HepG2 (cell line): ENCODE results near the gene TMEM9B. TPM values are rescaled to one million over a fixed set of nuclear protein-coding genes. Genes with fewer than 3 reads are reported as not detected.

ENCODE experiments used
- GABPA ChIP-seq, 2 experiments: IDR thresholded peaks; 2 replicates each; pipeline ENCODE4 v1.6.1; 2011 to 2016; ENCODE audit warnings: low read depth in 2 of 2, low read length in 1 of 2, missing biosample characterization in 1 of 2, missing genetic modification characterization in 1 of 2
- HOXA5 ChIP-seq: sonication (generic); formaldehyde crosslinking; IDR thresholded peaks from 2 replicates; pipeline ENCODE4 v1.4.0; 2020; ENCODE audit warnings: missing genetic modification reagents
- MED8 ChIP-seq: sonication (generic); formaldehyde crosslinking; IDR thresholded peaks from 2 replicates; pipeline ENCODE4 v1.8.1; 2023; ENCODE audit warnings: mild to moderate bottlenecking, missing genetic modification reagents; ENCODE audit not compliant: insufficient replicate concordance
- NFYB ChIP-seq: sonication (generic); formaldehyde crosslinking; IDR thresholded peaks from 2 replicates; pipeline ENCODE4 v1.4.0; 2020; ENCODE audit warnings: missing genetic modification reagents
- RFXANK ChIP-seq: IDR thresholded peaks from 2 replicates; pipeline ENCODE4 v1.6.1; 2016
- TSC22D2 ChIP-seq: sonication (generic); formaldehyde crosslinking; IDR thresholded peaks from 2 replicates; pipeline ENCODE4 v1.5.1; 2020; ENCODE audit warnings: missing genetic modification reagents, mild to moderate bottlenecking, borderline replicate concordance
- ZC3H4 ChIP-seq: sonication (generic); formaldehyde crosslinking; IDR thresholded peaks from 2 replicates; pipeline ENCODE4 v1.4.0; 2020; ENCODE audit warnings: missing genetic modification reagents, borderline replicate concordance
- ZMYM4 ChIP-seq: sonication (generic); formaldehyde crosslinking; IDR thresholded peaks from 2 replicates; pipeline ENCODE4 v1.8.1; 2023; ENCODE audit warnings: mild to moderate bottlenecking, missing genetic modification reagents
- ZNF234 ChIP-seq: sonication (generic); formaldehyde crosslinking; conservative IDR thresholded peaks from 2 replicates; pipeline ENCODE4 v1.5.1; 2020; ENCODE audit warnings: mild to moderate bottlenecking, missing genetic modification reagents
- ZNF850 ChIP-seq: sonication (generic); formaldehyde crosslinking; conservative IDR thresholded peaks from 2 replicates; pipeline ENCODE4 v1.9.0; 2021; ENCODE audit warnings: mild to moderate bottlenecking, missing genetic modification reagents
- ZNF891 ChIP-seq: sonication (generic); formaldehyde crosslinking; IDR thresholded peaks from 2 replicates; pipeline ENCODE4 v1.5.0; 2020; ENCODE audit warnings: mild to moderate bottlenecking, missing genetic modification reagents
- polyA plus RNA-seq, 8 experiments: library from polyadenylated mRNA; depleted of rRNA in 3 of 8; stranded (reverse) in 7 of 8; unstranded in 1 of 8; fragments of >200 nt; fragmentation: Illumina TruSeq in 4 of 8; extraction: Trizol in 4 of 8; gene quantifications; 2 replicates each; pipeline versions ENCODE4 v1.2.1 to v1.2.3, GENCODE V29; 2011 to 2016; ENCODE audit warnings: low read depth in 4 of 8, missing spikeins in 1 of 8, mixed read lengths in 1 of 8; ENCODE audit not compliant: insufficient read depth in 1 of 8
- total RNA-seq, 5 experiments: library from RNA; depleted of rRNA; stranded (reverse); fragments of >200 nt; fragmentation: Illumina TruSeq; extraction: Trizol; gene quantifications; 2 replicates each; pipeline ENCODE4 v1.2.3, GENCODE V29; 2016; ENCODE audit warnings: low read depth in 1 of 5
- TF ChIP-seq, protein P1 (sequence below): sonication (generic); formaldehyde crosslinking; IDR thresholded peaks from 2 replicates; pipeline ENCODE4 v1.4.0; 2020; ENCODE audit warnings: missing genetic modification reagents, borderline replicate concordance
- TF ChIP-seq, protein P2 (sequence below): sonication (generic); formaldehyde crosslinking; IDR thresholded peaks from 2 replicates; pipeline ENCODE4 v1.8.0; 2022; ENCODE audit warnings: low read depth, missing genetic modification reagents
- TF ChIP-seq, protein P3 (sequence below): sonication (generic); formaldehyde crosslinking; IDR thresholded peaks from 2 replicates; pipeline ENCODE4 v1.4.0; 2020; ENCODE audit warnings: mild to moderate bottlenecking, missing genetic modification reagents

The TMEM9B gene
- total and polyA plus RNA-seq, 2 of the 13 experiments (the other 11 are each of a cell fraction or from before 2014, with no cell fraction given) = 12.4 to 20.8 TPM

DNA sequence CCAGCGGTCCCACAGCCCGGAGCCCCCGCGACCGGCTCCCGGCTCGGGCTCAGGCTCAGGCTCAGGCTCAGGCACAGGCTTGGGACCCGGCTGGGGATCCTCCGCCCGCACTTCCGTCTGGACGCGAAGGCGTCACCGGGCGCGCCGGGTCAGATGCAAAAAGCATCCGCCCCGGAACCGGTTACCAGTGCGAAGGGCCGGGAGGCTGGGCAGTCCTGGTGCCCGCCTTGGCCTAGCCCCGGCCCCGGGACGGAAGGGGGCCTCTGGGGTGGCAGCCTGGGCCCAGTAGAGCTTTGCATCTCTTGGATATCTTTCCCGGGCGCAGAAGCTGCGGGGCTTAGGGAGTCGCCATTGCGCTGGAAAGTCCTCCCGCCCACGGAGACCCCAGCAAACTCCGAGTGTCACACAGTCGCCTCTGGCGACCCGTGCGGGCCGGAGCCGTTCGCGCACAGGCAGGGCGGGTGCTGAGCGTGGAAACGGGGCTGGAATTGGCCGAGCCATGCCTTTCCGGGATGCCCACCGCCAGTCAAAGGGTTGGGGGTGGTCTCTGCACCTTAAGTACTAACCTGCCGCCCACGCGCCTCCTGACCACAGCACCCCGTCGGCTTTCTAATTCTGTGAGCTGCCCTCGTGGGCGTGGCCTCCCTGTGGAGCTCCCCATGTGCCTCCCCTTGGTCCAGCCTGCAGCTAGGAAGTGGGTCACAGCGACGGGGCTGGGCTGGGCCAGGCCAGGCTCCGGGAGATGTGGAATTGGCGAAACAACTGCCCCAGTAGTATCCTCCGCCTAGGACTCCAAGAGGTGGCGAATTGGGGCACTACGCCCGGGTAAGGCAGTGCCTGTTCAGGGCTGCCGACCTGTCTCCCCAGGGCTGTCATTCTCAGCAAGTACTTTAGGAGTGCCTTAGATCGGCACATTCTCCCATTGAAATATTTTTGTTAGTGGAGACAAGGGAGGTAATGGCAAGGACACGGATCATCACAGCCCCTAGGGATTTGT, at the start of gene TMEM9B (continued):
- TF ChIP-seq, protein P1, sequence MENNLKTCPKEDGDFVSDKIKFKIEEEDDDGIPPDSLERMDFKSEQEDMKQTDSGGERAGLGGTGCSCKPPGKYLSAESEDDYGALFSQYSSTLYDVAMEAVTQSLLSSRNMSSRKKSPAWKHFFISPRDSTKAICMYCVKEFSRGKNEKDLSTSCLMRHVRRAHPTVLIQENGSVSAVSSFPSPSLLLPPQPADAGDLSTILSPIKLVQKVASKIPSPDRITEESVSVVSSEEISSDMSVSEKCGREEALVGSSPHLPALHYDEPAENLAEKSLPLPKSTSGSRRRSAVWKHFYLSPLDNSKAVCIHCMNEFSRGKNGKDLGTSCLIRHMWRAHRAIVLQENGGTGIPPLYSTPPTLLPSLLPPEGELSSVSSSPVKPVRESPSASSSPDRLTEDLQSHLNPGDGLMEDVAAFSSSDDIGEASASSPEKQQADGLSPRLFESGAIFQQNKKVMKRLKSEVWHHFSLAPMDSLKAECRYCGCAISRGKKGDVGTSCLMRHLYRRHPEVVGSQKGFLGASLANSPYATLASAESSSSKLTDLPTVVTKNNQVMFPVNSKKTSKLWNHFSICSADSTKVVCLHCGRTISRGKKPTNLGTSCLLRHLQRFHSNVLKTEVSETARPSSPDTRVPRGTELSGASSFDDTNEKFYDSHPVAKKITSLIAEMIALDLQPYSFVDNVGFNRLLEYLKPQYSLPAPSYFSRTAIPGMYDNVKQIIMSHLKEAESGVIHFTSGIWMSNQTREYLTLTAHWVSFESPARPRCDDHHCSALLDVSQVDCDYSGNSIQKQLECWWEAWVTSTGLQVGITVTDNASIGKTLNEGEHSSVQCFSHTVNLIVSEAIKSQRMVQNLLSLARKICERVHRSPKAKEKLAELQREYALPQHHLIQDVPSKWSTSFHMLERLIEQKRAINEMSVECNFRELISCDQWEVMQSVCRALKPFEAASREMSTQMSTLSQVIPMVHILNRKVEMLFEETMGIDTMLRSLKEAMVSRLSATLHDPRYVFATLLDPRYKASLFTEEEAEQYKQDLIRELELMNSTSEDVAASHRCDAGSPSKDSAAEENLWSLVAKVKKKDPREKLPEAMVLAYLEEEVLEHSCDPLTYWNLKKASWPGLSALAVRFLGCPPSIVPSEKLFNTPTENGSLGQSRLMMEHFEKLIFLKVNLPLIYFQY (CRISPR knock-in tag) = 0 out of 2 replicates have a peak, but pooled peaks have one; percentile 32
- TF ChIP-seq ZC3H4 (no peak), TSC22D2 (no peak), ZNF234 (CRISPR knock-in tag) (no peak; the same call in 1 of the 2 replicates), HOXA5 (CRISPR knock-in tag) (peak; percentile 38; the same call in 1 of the 2 replicates), ZNF850 (CRISPR knock-in tag) (no peak), NFYB (CRISPR knock-in tag) (peak; percentile 62), ZNF891 (CRISPR knock-in tag) (peak; percentile 83), ZMYM4 (CRISPR knock-in tag) (peak; percentile 89), MED8 (peak; percentile 79), GABPA (IDR thresholded peaks at IDR 0.05; ENCODE audit: low read depth, low read length) (peak; percentile 83), GABPA (CRISPR knock-in tag; IDR thresholded peaks at IDR 0.05; ENCODE audit: low read depth) (peak; percentile 94), RFXANK (CRISPR knock-in tag) (no peak)
- TF ChIP-seq, protein P2, sequence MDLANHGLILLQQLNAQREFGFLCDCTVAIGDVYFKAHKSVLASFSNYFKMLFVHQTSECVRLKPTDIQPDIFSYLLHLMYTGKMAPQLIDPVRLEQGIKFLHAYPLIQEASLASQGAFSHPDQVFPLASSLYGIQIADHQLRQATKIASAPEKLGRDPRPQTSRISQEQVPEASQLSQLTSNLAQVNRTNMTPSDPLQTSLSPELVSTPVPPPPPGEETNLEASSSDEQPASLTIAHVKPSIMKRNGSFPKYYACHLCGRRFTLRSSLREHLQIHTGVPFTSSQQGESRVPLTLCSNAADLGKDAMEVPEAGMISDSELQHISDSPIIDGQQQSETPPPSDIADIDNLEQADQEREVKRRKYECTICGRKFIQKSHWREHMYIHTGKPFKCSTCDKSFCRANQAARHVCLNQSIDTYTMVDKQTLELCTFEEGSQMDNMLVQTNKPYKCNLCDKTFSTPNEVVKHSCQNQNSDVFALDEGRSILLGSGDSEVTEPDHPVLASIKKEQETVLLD (CRISPR knock-in tag) = peak; percentile 42; the same call in 1 of the 2 replicates
- TF ChIP-seq, protein P3, sequence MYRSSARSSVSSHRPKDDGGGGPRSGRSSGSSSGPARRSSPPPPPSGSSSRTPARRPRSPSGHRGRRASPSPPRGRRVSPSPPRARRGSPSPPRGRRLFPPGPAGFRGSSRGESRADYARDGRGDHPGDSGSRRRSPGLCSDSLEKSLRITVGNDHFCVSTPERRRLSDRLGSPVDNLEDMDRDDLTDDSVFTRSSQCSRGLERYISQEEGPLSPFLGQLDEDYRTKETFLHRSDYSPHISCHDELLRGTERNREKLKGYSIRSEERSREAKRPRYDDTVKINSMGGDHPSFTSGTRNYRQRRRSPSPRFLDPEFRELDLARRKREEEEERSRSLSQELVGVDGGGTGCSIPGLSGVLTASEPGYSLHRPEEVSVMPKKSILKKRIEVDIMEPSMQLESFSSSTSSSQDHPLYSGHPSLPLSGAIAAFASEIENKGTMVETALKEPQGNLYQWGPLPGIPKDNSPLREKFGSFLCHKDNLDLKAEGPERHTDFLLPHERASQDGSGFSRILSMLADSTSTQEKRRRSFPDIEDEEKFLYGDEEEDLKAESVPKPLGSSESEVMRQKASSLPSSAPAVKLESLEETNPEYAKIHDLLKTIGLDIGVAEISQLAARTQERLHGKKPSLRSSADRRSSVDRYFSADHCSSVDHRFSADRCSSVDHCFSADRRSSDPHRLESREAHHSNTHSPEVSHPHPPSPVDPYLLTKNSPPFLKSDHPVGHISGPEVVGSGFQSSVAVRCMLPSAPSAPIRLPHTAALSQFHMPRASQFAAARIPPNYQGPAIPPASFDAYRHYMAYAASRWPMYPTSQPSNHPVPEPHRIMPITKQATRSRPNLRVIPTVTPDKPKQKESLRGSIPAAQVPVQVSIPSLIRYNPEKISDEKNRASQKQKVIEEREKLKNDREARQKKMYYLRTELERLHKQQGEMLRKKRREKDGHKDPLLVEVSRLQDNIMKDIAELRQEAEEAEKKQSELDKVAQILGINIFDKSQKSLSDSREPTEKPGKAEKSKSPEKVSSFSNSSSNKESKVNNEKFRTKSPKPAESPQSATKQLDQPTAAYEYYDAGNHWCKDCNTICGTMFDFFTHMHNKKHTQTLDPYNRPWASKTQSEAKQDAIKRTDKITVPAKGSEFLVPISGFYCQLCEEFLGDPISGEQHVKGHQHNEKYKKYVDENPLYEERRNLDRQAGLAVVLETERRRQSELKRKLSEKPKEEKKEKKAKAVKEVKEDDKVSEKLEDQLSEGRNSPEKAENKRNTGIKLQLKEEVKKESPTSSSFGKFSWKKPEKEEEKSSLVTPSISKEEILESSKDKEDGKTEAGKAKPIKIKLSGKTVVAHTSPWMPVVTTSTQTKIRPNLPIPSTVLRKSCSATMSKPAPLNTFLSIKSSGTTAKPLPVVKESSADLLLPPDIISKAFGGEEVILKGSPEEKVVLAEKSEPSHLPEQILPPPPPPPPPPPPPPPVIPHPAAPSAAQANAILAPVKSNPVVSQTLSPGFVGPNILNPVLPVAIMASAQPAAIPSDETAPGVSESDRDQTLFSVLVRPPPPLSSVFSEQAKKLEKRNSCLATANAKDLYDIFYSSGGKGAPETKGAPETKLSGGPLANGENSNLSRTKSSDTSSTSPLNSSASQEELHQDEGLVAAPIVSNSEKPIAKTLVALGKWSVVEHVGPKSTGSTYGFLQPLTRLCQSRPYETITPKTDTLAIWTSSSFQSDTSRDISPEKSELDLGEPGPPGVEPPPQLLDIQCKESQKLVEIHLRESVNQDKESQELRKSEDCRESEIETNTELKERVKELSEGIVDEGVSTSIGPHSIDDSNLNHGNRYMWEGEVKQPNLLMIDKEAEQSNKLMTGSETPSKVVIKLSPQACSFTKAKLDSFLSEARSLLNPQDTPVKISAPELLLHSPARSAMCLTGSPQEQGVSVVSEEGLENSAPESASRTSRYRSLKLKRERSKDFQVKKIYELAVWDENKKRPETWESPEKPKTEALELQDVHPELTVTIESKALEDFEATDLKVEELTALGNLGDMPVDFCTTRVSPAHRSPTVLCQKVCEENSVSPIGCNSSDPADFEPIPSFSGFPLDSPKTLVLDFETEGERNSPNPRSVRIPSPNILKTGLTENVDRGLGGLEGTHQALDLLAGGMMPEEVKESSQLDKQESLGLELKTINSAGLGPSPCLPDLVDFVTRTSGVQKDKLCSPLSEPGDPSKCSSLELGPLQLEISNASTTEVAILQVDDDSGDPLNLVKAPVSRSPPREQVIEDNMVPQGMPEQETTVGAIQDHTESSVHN (CRISPR knock-in tag) = no peak
